BLaER1 treated with 17β-estradiol and CSF1 and Interleukin-3, amounts not matched to agents 10 nM and 100 nM (cell line): ENCODE data around the gene MBD5.

ENCODE experiments used
- H3K27ac ChIP-seq, 11 experiments: shearing (Covaris generic); formaldehyde crosslinking; 2 replicates each; pipeline ENCODE4 v1.8.1; 2022
- H3K27me3 ChIP-seq, 11 experiments: shearing (Covaris generic); formaldehyde crosslinking; 2 replicates each; pipeline ENCODE4 v1.8.1; 2022
- H3K36me3 ChIP-seq, 11 experiments: shearing (Covaris generic); formaldehyde crosslinking; 2 replicates each; pipeline ENCODE4 v1.8.1; 2022
- H3K4me1 ChIP-seq, 10 experiments: shearing (Covaris generic); formaldehyde crosslinking; 2 replicates each; pipeline ENCODE4 v1.8.1; 2022
- H3K4me2 ChIP-seq, 11 experiments: shearing (Covaris generic); formaldehyde crosslinking; 2 replicates each; pipeline ENCODE4 v1.8.1; 2022
- H3K4me3 ChIP-seq, 10 experiments: shearing (Covaris generic); formaldehyde crosslinking; 2 replicates each; pipeline ENCODE4 v1.8.1; 2022
- H3K9ac ChIP-seq, 11 experiments: shearing (Covaris generic); formaldehyde crosslinking; 2 replicates each; pipeline ENCODE4 v1.8.1; 2022
- H3K9me3 ChIP-seq, 11 experiments: shearing (Covaris generic); formaldehyde crosslinking; replicated peaks in 1 of 11; 2 replicates each; pipeline ENCODE4 v1.8.1; 2022
- H4K20me1 ChIP-seq, 11 experiments: shearing (Covaris generic); formaldehyde crosslinking; 2 replicates each; pipeline ENCODE4 v1.8.1; 2022
- Cebpa-rat ChIP-seq, 11 experiments: shearing (Covaris generic); IDR thresholded peaks; 2 replicates each; pipeline ENCODE4 v1.8.1; 2022

Gene MBD5

GRCh38 chr2:148517822-148518221 lies 496.9 kb downstream of the MBD5 start:
- H3K27me3 ChIP-seq, result no peaks in the 10 kb centered on the region
- H3K9me3 ChIP-seq, result no peaks in the 10 kb centered on the region
- H3K4me3 ChIP-seq, result no peak overlapping the region
- no peak overlapping the region for H3K27ac ChIP-seq
- TF ChIP-seq Cebpa-rat (IDR thresholded peaks at IDR 0.05), result no peak
- no peak overlapping the region for H3K4me2 ChIP-seq
- no peaks in the 10 kb centered on the region; a peak in 1 of 20 replicates for H3K4me1 ChIP-seq
- no peaks in the 10 kb centered on the region for H4K20me1 ChIP-seq
- H3K9ac ChIP-seq, result no peak overlapping the region
- H3K36me3 ChIP-seq, result peaks cover 0 to 32% (median 0%) of the 10 kb centered on the region in 11 experiments; a peak in 2 of 22 replicates

- H3K4me1 ChIP-seq, result peaks cover 2 to 11% (median 7%) of the 10 kb centered on the region in 10 experiments
Measured at GRCh38 chr2:148519013-148519412, 498.1 kb downstream of the MBD5 start.

GRCh38 chr2:148521181-148521580 lies 500.3 kb downstream of the MBD5 start:
- no peak for TF ChIP-seq Cebpa-rat (IDR thresholded peaks at IDR 0.05)
- Histone ChIP-seq H3K9me3 (no peaks in the 10 kb centered on the region), H3K4me2 (no peak overlapping the region), H3K27ac (no peak overlapping the region), H4K20me1 (no peaks in the 10 kb centered on the region), H3K4me3 (no peak overlapping the region), H3K9ac (no peak overlapping the region), H3K4me1 (peaks cover 10 to 25% (median 19%) of the 10 kb centered on the region in 10 experiments), H3K36me3 (peaks cover 0 to 23% (median 0%) of the 10 kb centered on the region in 11 experiments; a peak in 2 of 22 replicates), H3K27me3 (no peaks in the 10 kb centered on the region)

More at GRCh38 chr2:148519013-148519412, 498.1 kb downstream of the MBD5 start:
- no peak overlapping the region for H3K9ac ChIP-seq
- TF ChIP-seq Cebpa-rat (IDR thresholded peaks at IDR 0.05), result no peak
- H3K27me3 ChIP-seq, result no peaks in the 10 kb centered on the region
- H3K27ac ChIP-seq, result no peak overlapping the region
- no peak overlapping the region for H3K4me2 ChIP-seq
- H4K20me1 ChIP-seq, result no peaks in the 10 kb centered on the region
- H3K4me3 ChIP-seq, result no peak overlapping the region
- H3K9me3 ChIP-seq, result no peaks in the 10 kb centered on the region
- peaks cover 0 to 32% (median 0%) of the 10 kb centered on the region in 11 experiments; a peak in 2 of 22 replicates for H3K36me3 ChIP-seq

- Histone ChIP-seq H3K9me3 (no peaks in the 10 kb centered on the region), H3K36me3 (peaks cover 0 to 19% (median 0%) of the 10 kb centered on the region in 11 experiments; a peak in 2 of 22 replicates), H3K27me3 (no peaks in the 10 kb centered on the region), H3K4me2 (peak overlapping the region in 9 of 11 experiments; percentile 9 to 77 (median 56); a peak in 8 of 22 replicates), H3K4me1 (peaks cover 10 to 25% (median 19%) of the 10 kb centered on the region in 10 experiments), H3K4me3 (no peak overlapping the region), H4K20me1 (no peaks in the 10 kb centered on the region), H3K9ac (no peak overlapping the region), H3K27ac (no peak overlapping the region)
- TF ChIP-seq Cebpa-rat (IDR thresholded peaks at IDR 0.05), result no peak
Measured at GRCh38 chr2:148523315-148523714, 502.4 kb downstream of the MBD5 start.

- H3K27ac ChIP-seq, result peak overlapping the region in 2 of 11 experiments; percentile 6 to 21; a peak in 2 of 22 replicates
- TF ChIP-seq Cebpa-rat (IDR thresholded peaks at IDR 0.05), result no peak
- H3K4me2 ChIP-seq, result peak overlapping the region; percentile 9 to 77 (median 55)
Measured at GRCh38 chr2:148524519-148524919, 503.6 kb downstream of the MBD5 start.

DNA sequence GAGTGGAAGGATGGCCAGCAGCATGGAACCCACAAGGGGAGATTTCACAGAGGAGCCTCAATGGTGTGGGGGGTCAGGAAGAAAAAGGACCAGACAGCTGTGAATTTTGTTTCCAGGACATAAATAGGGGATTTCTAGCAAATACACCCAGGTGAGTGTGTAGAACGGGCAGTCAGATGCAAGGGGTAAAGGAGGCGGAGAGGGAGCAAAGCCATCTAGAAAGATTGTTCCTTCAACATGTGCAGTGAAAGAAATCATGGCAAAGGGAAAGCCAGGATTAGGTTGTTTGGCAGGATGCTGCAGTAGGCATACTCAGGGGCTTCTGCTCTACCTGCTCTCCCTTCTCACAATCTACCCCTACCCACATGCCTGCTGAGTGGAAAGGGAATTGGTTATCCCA lies 504.2 kb downstream of the MBD5 start:
- Histone ChIP-seq H3K4me2 (peak overlapping the region in 9 of 11 experiments; percentile 45 to 77 (median 56); a peak in 15 of 22 replicates), H3K27ac (peak overlapping the region in 1 of 11 experiments; percentile 21; a peak in 1 of 22 replicates), H4K20me1 (no peaks in the 10 kb centered on the region), H3K4me1 (peaks cover 10 to 25% (median 19%) of the 10 kb centered on the region in 10 experiments), H3K36me3 (0 out of 22 replicates have a peak, but pooled peaks cover 0 to under 1% (median 0%) of the 10 kb centered on the region in 11 experiments), H3K9me3 (no peaks in the 10 kb centered on the region), H3K9ac (no peak overlapping the region), H3K27me3 (no peaks in the 10 kb centered on the region), H3K4me3 (no peak overlapping the region)
- TF ChIP-seq Cebpa-rat (IDR thresholded peaks at IDR 0.05), result no peak

More at GRCh38 chr2:148524519-148524919, 503.6 kb downstream of the MBD5 start:
- Histone ChIP-seq H3K9me3 (no peaks in the 10 kb centered on the region), H3K36me3 (peaks cover 0 to 7% (median 0%) of the 10 kb centered on the region in 11 experiments; a peak in 1 of 22 replicates), H3K4me3 (no peak overlapping the region), H3K27me3 (no peaks in the 10 kb centered on the region), H4K20me1 (no peaks in the 10 kb centered on the region), H3K9ac (no peak overlapping the region), H3K4me1 (peaks cover 10 to 25% (median 19%) of the 10 kb centered on the region in 10 experiments)

GRCh38 chr2:148526509-148527346 lies 505.8 kb downstream of the MBD5 start:
- Histone ChIP-seq H3K9ac (no peak overlapping the region), H4K20me1 (no peaks in the 10 kb centered on the region), H3K9me3 (no peaks in the 10 kb centered on the region), H3K4me2 (no peak overlapping the region), H3K36me3 (no peaks in the 10 kb centered on the region), H3K4me1 (peaks cover 10 to 25% (median 19%) of the 10 kb centered on the region in 10 experiments), H3K27me3 (no peaks in the 10 kb centered on the region), H3K4me3 (no peak overlapping the region), H3K27ac (no peak overlapping the region)
- no peak for TF ChIP-seq Cebpa-rat (IDR thresholded peaks at IDR 0.05)

DNA sequence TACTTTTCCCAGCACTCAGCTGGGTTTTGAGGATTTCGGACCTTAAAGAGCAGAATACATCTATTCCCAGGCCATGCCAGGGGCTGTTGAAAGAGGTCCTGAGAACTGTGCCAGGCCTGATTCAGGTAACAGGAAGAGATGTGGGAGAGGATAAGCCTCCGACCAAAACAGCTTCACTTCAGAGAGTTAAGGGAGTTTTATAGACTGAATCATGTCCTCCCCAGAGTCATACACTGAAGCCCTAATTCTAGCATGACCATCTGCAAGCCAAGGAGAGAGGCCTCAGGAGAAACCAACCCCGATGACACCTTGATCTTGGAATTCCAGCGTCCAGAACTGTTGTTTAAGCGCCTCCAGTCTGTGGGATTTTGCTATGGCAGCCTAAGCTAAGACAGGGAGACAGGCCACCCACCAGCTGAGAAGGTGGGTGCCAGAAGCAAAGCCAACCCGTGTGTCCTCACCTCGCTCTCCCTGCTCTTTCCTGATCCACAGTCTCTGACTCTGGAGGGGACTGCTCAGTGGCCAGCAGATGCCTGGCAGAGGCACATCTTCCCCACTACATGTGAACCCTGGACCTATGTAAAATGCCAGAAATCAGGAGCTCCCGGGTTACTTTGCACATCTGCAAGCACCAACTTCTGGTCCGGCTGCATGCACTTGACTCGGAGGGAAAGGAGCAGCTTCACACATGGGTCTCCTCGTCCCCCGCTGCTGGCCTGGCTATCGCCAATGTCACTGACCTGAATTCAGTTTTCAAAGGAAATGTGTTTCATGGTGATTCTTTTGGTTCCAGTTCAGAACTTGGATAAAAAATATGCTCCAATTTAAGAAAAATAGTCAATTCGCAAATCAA lies 506.8 kb downstream of the MBD5 start:
- H3K4me1 ChIP-seq, result peaks cover 10 to 25% (median 19%) of the 10 kb centered on the region in 10 experiments
- no peak overlapping the region for H3K4me2 ChIP-seq
- H3K9me3 ChIP-seq, result no peaks in the 10 kb centered on the region
- H3K4me3 ChIP-seq, result no peak overlapping the region
- no peaks in the 10 kb centered on the region for H4K20me1 ChIP-seq
- TF ChIP-seq Cebpa-rat (IDR thresholded peaks at IDR 0.05), result no peak
- no peaks in the 10 kb centered on the region for H3K27me3 ChIP-seq
- no peak overlapping the region for H3K9ac ChIP-seq
- H3K27ac ChIP-seq, result no peak overlapping the region
- H3K36me3 ChIP-seq, result no peaks in the 10 kb centered on the region
